IPS-18c (cell line): ENCODE data around the gene USP48.
"Not testable (repeated sequence)": the region's sequence is repeated elsewhere in the genome, so short reads cannot be mapped to it uniquely, and the experiment has no call there.

Source experiments
- H3K4me3 ChIP-seq: 2 replicates; pipeline ENCODE4 v1.7.0; 2013; ENCODE audit warnings: low read depth, mild to moderate bottlenecking, low read length, moderate library complexity; ENCODE audit not compliant: insufficient read depth
- H3K9me3 ChIP-seq: one replicate; pipeline ENCODE4 v1.6.1; 2013; ENCODE audit warnings: mild to moderate bottlenecking, low read length, moderate library complexity; ENCODE audit not compliant: control insufficient read depth, insufficient read depth

Gene USP48

GRCh38 chr1:21818656-21819055, 35.7 kb upstream of the USP48 start:
- H3K9me3 ChIP-seq: no peaks in the 10 kb centered on the region
- no peak overlapping the region for H3K4me3 ChIP-seq

GRCh38 chr1:21816602-21817302, 33.8 kb upstream of the USP48 start:
- Histone ChIP-seq H3K4me3 (no peak overlapping the region), H3K9me3 (peaks cover 2% of the 10 kb centered on the region)

GRCh38 chr1:21815724-21816321, 32.9 kb upstream of the USP48 start:
- H3K9me3 ChIP-seq: peaks cover 2% of the 10 kb centered on the region

DNA sequence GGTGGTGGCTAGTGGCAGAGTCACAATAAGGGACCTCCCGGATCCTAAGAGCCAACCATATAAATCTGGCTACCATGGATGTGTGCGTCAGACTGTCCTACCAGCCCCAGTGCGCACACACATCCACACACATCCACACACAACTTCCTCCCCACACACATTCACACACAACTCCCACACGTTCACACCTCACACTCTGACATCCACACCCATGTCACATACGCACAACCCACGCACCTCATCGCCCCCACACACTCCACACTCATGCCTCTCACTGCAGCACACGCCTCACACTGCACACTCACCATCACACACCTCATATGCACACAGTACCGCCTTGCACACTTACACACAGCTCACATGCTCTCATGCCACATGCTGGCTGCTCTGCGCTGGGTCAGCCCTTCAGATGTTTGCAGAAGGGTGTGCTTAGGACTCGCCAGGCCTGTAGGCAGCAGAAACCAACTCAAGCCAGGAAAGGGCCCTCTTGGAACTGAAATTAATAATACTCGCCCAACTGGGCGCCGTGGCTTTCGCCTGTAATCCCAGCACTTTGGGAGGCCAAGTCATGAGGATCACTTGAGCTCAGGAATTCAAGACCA, 32.1 kb upstream of the USP48 start:
- H3K4me3 ChIP-seq: peak overlapping the region; percentile 28; the same call in 1 of the 2 replicates
- H3K9me3 ChIP-seq: peaks cover 2% of the 10 kb centered on the region

More at GRCh38 chr1:21815724-21816321, 32.9 kb upstream of the USP48 start:
- H3K4me3 ChIP-seq: no peak overlapping the region

GRCh38 chr1:21814241-21814918, 31.4 kb upstream of the USP48 start:
- Histone ChIP-seq H3K9me3 (peaks cover 2% of the 10 kb centered on the region), H3K4me3 (peak overlapping the region; percentile 41; the same call in 1 of the 2 replicates)

DNA sequence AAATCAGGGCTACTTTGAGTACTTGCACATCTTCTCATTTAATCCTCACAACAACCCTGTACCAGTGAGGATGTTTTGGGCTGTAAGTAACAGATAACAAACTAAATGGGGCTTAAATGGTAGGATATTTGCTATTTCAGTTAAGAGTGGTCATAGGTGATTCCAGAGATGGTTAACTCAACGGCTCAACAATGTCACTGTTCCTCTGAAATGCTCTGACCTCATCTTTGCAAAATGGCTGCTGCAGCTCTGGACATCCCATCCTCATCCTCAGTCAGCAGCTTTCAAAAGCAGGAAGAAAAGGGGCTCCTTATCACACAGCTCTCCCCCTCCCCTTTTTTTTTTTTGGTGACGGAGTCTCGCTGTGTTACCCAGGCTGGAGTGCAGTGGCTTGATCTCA, 30.6 kb upstream of the USP48 start:
- Histone ChIP-seq H3K4me3 (no peak overlapping the region), H3K9me3 (peaks cover 2% of the 10 kb centered on the region)

GRCh38 chr1:21811875-21812305, 28.9 kb upstream of the USP48 start, which contains the start of gene LDLRAD2:
Gene LDLRAD2, plus strand, starts transcription at chr1:21812265. Its CDS starts 187 bp downstream, at chr1:21812452.
- Histone ChIP-seq H3K9me3 (peaks cover 2% of the 10 kb centered on the region), H3K4me3 (no peak within 1 kb of the TSS)

GRCh38 chr1:21804536-21804935, 21.6 kb upstream of the USP48 start:
- no peak overlapping the region for H3K4me3 ChIP-seq
- H3K9me3 ChIP-seq: no peaks in the 10 kb centered on the region

DNA sequence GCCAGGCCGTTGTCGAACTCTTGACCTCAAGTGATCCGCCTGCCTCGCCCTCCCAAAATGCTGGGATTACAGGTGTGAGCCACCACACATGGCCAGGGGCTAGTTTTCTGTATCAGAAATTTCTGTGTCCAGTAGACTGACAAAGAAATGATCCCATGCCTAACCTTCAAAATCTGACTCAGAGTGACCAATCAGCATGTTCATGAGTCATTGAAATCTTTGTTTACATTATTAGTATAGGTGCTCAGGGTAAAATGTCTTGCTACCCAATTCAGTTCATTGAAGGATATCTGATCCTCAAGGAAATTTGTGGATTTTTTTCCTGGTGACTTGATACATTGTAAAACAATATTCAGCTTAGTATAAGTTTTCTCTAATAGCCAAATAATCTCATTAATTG, 18.2 kb upstream of the USP48 start:
- Histone ChIP-seq H3K9me3 (no peaks in the 10 kb centered on the region), H3K4me3 (no peak overlapping the region)

- Histone ChIP-seq H3K4me3 (no peak overlapping the region), H3K9me3 (peaks cover 7% of the 10 kb centered on the region)
These were observed 16.8 kb upstream of the USP48 start for GRCh38 chr1:21799730-21800129.

GRCh38 chr1:21795075-21795474, 12.1 kb upstream of the USP48 start:
- Histone ChIP-seq H3K4me3 (no peak overlapping the region), H3K9me3 (peaks cover 15% of the 10 kb centered on the region)

DNA sequence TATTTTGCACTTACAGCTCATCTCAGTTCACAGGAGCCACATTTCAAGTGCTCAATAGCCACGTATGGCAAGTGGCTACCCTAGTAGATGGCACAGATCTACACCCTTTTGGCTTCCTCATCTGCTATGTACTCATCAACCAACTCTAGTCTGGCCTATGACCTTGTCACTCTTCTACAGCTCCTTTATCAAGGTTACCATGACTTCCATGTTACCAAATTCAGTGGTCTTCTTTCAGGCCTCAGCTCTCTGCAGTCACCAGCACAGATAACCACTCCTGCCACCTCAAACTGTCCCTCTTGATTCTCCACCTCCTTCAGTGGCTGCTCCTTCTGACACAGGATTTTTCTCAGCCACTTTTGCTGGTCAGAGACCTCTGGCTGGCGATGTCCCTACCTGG, 11.7 kb upstream of the USP48 start:
- peaks cover 15% of the 10 kb centered on the region for H3K9me3 ChIP-seq
- no peak overlapping the region for H3K4me3 ChIP-seq

GRCh38 chr1:21793104-21793503, 10.2 kb upstream of the USP48 start:
- H3K9me3 ChIP-seq: peaks cover 15% of the 10 kb centered on the region
- H3K4me3 ChIP-seq: no peak overlapping the region

GRCh38 chr1:21786640-21787039, 3.7 kb upstream of the USP48 start:
- no peak overlapping the region for H3K4me3 ChIP-seq
- H3K9me3 ChIP-seq: peaks cover 4% of the 10 kb centered on the region

GRCh38 chr1:21785764-21786163, 2.8 kb upstream of the USP48 start:
- H3K4me3 ChIP-seq, H3K9me3 ChIP-seq: not testable (repeated sequence)

GRCh38 chr1:21783679-21784603, 992 bp upstream of the USP48 start:
- peaks cover 2% of the 10 kb centered on the region for H3K9me3 ChIP-seq
- peak overlapping the region; percentile 89; the same call in 1 of the 2 replicates for H3K4me3 ChIP-seq
